H9 (cell line): ENCODE measurements around the gene ZNF263. TPM values are rescaled to one million over a fixed set of nuclear protein-coding genes. Genes with fewer than 3 reads are reported as not detected.

Experiments used
- DNase-seq: peaks from one replicate; pipeline ENCODE4 v3.0.0-alpha.2; 2017
- H2AFZ ChIP-seq: one replicate; pipeline ENCODE4 v1.6.1; 2013; ENCODE audit warnings: mild to moderate bottlenecking, low read length, control low read depth, moderate library complexity
- H2AK5ac ChIP-seq: 2 replicates; pipeline ENCODE4 v1.6.1; 2013; ENCODE audit warnings: low read length, control low read depth, mixed read lengths; ENCODE audit not compliant: insufficient read length
- H2BK120ac ChIP-seq: one replicate; pipeline ENCODE4 v1.6.1; 2013; ENCODE audit warnings: low read depth, mild to moderate bottlenecking, low read length, control low read depth, inconsistent platforms; ENCODE audit not compliant: poor library complexity, severe bottlenecking
- H2BK12ac ChIP-seq: 2 replicates; pipeline ENCODE4 v1.6.1; 2013; ENCODE audit warnings: low read length, control low read depth, mixed read lengths, low read depth; ENCODE audit not compliant: insufficient read length
- H2BK15ac ChIP-seq: 2 replicates; pipeline ENCODE4 v1.6.1; 2013; ENCODE audit warnings: low read depth, low read length, control low read depth
- H2BK20ac ChIP-seq: one replicate; pipeline ENCODE4 v1.6.1; 2013; ENCODE audit warnings: low read depth, mild to moderate bottlenecking, low read length, control low read depth, inconsistent platforms; ENCODE audit not compliant: poor library complexity, severe bottlenecking
- H2BK5ac ChIP-seq: 2 replicates; pipeline ENCODE4 v1.6.1; 2013; ENCODE audit warnings: low read length, control low read depth, mixed read lengths; ENCODE audit not compliant: insufficient read length
- H3K14ac ChIP-seq: 2 replicates; pipeline ENCODE4 v1.6.1; 2013; ENCODE audit warnings: low read length, control low read depth; ENCODE audit not compliant: insufficient read depth
- H3K18ac ChIP-seq: 2 replicates; pipeline ENCODE4 v1.6.1; 2013; ENCODE audit warnings: low read depth, mild to moderate bottlenecking, mixed read lengths, low read length, control low read depth; ENCODE audit not compliant: insufficient read length
- H3K23ac ChIP-seq: 2 replicates; pipeline ENCODE4 v1.6.1; 2013; ENCODE audit warnings: low read length, control low read depth, mixed read lengths, low read depth; ENCODE audit not compliant: insufficient read length
- H3K23me2 ChIP-seq: 2 replicates; pipeline ENCODE4 v1.6.1; 2013; ENCODE audit warnings: low read depth, mild to moderate bottlenecking, mixed read lengths, low read length, control low read depth; ENCODE audit not compliant: insufficient read length, poor library complexity, severe bottlenecking
- H3K27ac ChIP-seq: 2 replicates; pipeline ENCODE4 v1.5.1; 2013; ENCODE audit warnings: low read length, control low read depth, mixed read lengths, low read depth; ENCODE audit not compliant: insufficient read length
- H3K27me3 ChIP-seq: 2 replicates; pipeline ENCODE4 v1.6.1; 2013; ENCODE audit warnings: low read length, control low read depth, inconsistent platforms; ENCODE audit not compliant: insufficient read depth
- H3K4ac ChIP-seq: 2 replicates; pipeline ENCODE4 v1.6.1; 2013; ENCODE audit warnings: low read depth, mild to moderate bottlenecking, control low read depth, inconsistent platforms, low read length, moderate library complexity
- H3K4me1 ChIP-seq: 2 replicates; pipeline ENCODE4 v1.6.1; 2013; ENCODE audit warnings: low read length, control low read depth, inconsistent platforms; ENCODE audit not compliant: insufficient read depth
- H3K4me2 ChIP-seq: 2 replicates; pipeline ENCODE4 v1.6.1; 2013; ENCODE audit warnings: low read length, control low read depth, mixed read lengths; ENCODE audit not compliant: insufficient read length, insufficient read depth
- H3K56ac ChIP-seq: 2 replicates; pipeline ENCODE4 v1.6.1; 2013; ENCODE audit warnings: low read depth, mild to moderate bottlenecking, mixed read lengths, low read length, control low read depth; ENCODE audit not compliant: insufficient read length
- H3K79me1 ChIP-seq: 2 replicates; pipeline ENCODE4 v1.6.1; 2013; ENCODE audit warnings: low read depth, mild to moderate bottlenecking, moderate library complexity, low read length, control low read depth, inconsistent platforms; ENCODE audit not compliant: insufficient read depth, poor library complexity, severe bottlenecking
- H3K79me2 ChIP-seq: 2 replicates; pipeline ENCODE4 v1.6.1; 2013; ENCODE audit warnings: low read length, control low read depth, inconsistent platforms; ENCODE audit not compliant: insufficient read depth
- H3K9ac ChIP-seq: 2 replicates; pipeline ENCODE4 v1.6.1; 2013; ENCODE audit warnings: low read length, control low read depth, mixed read lengths; ENCODE audit not compliant: insufficient read length; ENCODE audit errors: extremely low read depth
- H3K9me3 ChIP-seq: one replicate; pipeline ENCODE4 v1.6.1; 2013; ENCODE audit warnings: low read depth, low read length, inconsistent platforms; ENCODE audit not compliant: control insufficient read depth
- H3T11ph ChIP-seq: one replicate; pipeline ENCODE4 v1.6.1; 2013; ENCODE audit warnings: mild to moderate bottlenecking, low read length, control low read depth, inconsistent platforms
- H4K20me1 ChIP-seq: one replicate; pipeline ENCODE4 v1.6.1; 2013; ENCODE audit not compliant: control insufficient read depth, insufficient read length, insufficient read depth
- H4K5ac ChIP-seq: 2 replicates; pipeline ENCODE4 v1.6.1; 2013; ENCODE audit warnings: low read depth, mild to moderate bottlenecking, mixed read lengths, low read length, control low read depth; ENCODE audit not compliant: insufficient read length
- H4K8ac ChIP-seq: replicated peaks from 2 replicates; pipeline ENCODE4 v1.6.1; 2013; ENCODE audit warnings: low read length, control low read depth, mixed read lengths, low read depth; ENCODE audit not compliant: insufficient read length
- H4K91ac ChIP-seq: 2 replicates; pipeline ENCODE4 v1.6.1; 2013; ENCODE audit warnings: low read depth, mild to moderate bottlenecking, moderate library complexity, mixed read lengths, low read length, control low read depth; ENCODE audit not compliant: insufficient read length
- H3K27ac Mint-ChIP-seq, 3 experiments: 2 replicates in 2 of 3; 3 replicates in 1 of 3; pipeline ENCODE4 v1.8.0; 2020 to 2021; ENCODE audit warnings: mixed read lengths in 3 of 3, mild to moderate bottlenecking in 1 of 3, moderate library complexity in 1 of 3
- H3K27me3 Mint-ChIP-seq: 2 replicates; pipeline ENCODE4 v1.8.0; 2021; ENCODE audit warnings: low read depth, mild to moderate bottlenecking, moderate library complexity, mixed read lengths
- H3K36me3 Mint-ChIP-seq, 3 experiments: 2 replicates in 2 of 3; 3 replicates in 1 of 3; pipeline ENCODE4 v1.8.0; 2020 to 2021; ENCODE audit warnings: low read depth in 3 of 3, mixed read lengths in 3 of 3; ENCODE audit not compliant: insufficient read depth in 1 of 3
- H3K4me1 Mint-ChIP-seq, 2 experiments: 2 replicates each; pipeline ENCODE4 v1.8.0; 2020; ENCODE audit warnings: mixed read lengths in 2 of 2
- H3K4me3 Mint-ChIP-seq, 2 experiments: 2 replicates in 1 of 2; 3 replicates in 1 of 2; pipeline ENCODE4 v1.8.0; 2020 to 2021; ENCODE audit warnings: mild to moderate bottlenecking in 2 of 2, mixed read lengths in 2 of 2, moderate library complexity in 1 of 2
- H3K9me3 Mint-ChIP-seq, 2 experiments: 2 replicates in 1 of 2; 3 replicates in 1 of 2; pipeline ENCODE4 v1.8.0; 2020; ENCODE audit warnings: mild to moderate bottlenecking in 2 of 2, mixed read lengths in 2 of 2, moderate library complexity in 1 of 2
- CTCF ChIP-seq: fragments of 200-600 bp; sonication (generic); conservative IDR thresholded peaks from 3 replicates; pipeline ENCODE4 v1.8.0; 2021; ENCODE audit warnings: antibody characterized with exemption, mild to moderate bottlenecking
- WGBS: extraction: QIAGEN DNeasy Blood & Tissue Kit; methylation state at CpG from one replicate; pipeline ENCODE4 v1.1.7; 2013; ENCODE audit warnings: missing lambda C conversion rate, low lambda C conversion rate, mixed read lengths; ENCODE audit not compliant: insufficient read length; ENCODE audit errors: extremely low coverage; 5-methylcytosine and 5-hydroxymethylcytosine counted together
- total RNA-seq: library from RNA; stranded (reverse); gene quantifications from 2 replicates; pipeline ENCODE4 v1.2.1, GENCODE V29; 2021

The ZNF263 gene
- total RNA-seq, 1 experiment from 2014 or later, result 35.7 TPM

GRCh38 chr16:3252967-3253366 lies 30.3 kb upstream of the ZNF263 start:
- H3K4me2 ChIP-seq, result no peak overlapping the region
- no peak overlapping the region for H2BK20ac ChIP-seq
- H3K4me3 Mint-ChIP-seq, result no peak overlapping the region
- H3K4me1 ChIP-seq, result no peaks in the 10 kb centered on the region
- no peaks in the 10 kb centered on the region for H3K4me1 Mint-ChIP-seq
- H4K8ac ChIP-seq, result no peak overlapping the region
- no peak overlapping the region for H4K91ac ChIP-seq
- H3K79me2 ChIP-seq, result no peaks in the 10 kb centered on the region
- TF ChIP-seq CTCF, result no peak
- no peaks in the 10 kb centered on the region for H4K20me1 ChIP-seq
- no peaks in the 10 kb centered on the region for H3K27me3 ChIP-seq
- H3K23me2 ChIP-seq, result no peaks in the 10 kb centered on the region
- WGBS, result no CpG with 5 or more reads among the region's 4 CpGs
- H3K9me3 ChIP-seq, result peaks cover 7% of the 10 kb centered on the region
- H2BK5ac ChIP-seq, result no peak overlapping the region
- no peak overlapping the region for H4K5ac ChIP-seq
- no peak overlapping the region for H3K27ac ChIP-seq
- H3K9me3 Mint-ChIP-seq, result peaks cover 51 to 65% of the 10 kb centered on the region in 2 experiments
- DNase-seq, result no peak
- H2BK12ac ChIP-seq, result no peak overlapping the region
- peaks cover 0 to 3% (median 0%) of the 10 kb centered on the region in 3 experiments; a peak in 2 of 7 replicates for H3K36me3 Mint-ChIP-seq
- H3K23ac ChIP-seq, result no peak overlapping the region
- no peak overlapping the region for H3K9ac ChIP-seq
- no peak overlapping the region for H3K4ac ChIP-seq
- H3K14ac ChIP-seq, result no peak overlapping the region
- peaks cover 19% of the 10 kb centered on the region for H3K27me3 Mint-ChIP-seq
- no peak overlapping the region for H3K56ac ChIP-seq
- H3K27ac Mint-ChIP-seq, result peak overlapping the region in 1 of 3 experiments; percentile 79; a peak in 1 of 7 replicates
- no peak overlapping the region for H2AFZ ChIP-seq
- H2BK120ac ChIP-seq, result no peak overlapping the region
- H3K18ac ChIP-seq, result no peak overlapping the region
- H2AK5ac ChIP-seq, result no peak overlapping the region
- no peaks in the 10 kb centered on the region for H3K79me1 ChIP-seq
- H2BK15ac ChIP-seq, result no peak overlapping the region
- no peak overlapping the region for H3T11ph ChIP-seq
